GM21576 (cell line): ENCODE results near the gene ABCA2.

Source experiments
- ATAC-seq: cut with Tn5 transposase; IDR thresholded peaks from one replicate; pipeline ENCODE4 v1.9.1; 2021; ENCODE audit warnings: mild to moderate bottlenecking, moderate library complexity; ENCODE audit not compliant: unreplicated experiment

The ABCA2 gene

GRCh38 chr9:136968333-136969127, 59.5 kb downstream of the ABCA2 start:
- no peak for ATAC-seq

- ATAC-seq, result no peak
These were observed 62.1 kb downstream of the ABCA2 start for GRCh38 chr9:136965771-136966484.

GRCh38 chr9:136964833-136965422, 63.1 kb downstream of the ABCA2 start:
- no peak for ATAC-seq

- ATAC-seq, result no peak
These were observed 63.8 kb downstream of the ABCA2 start for GRCh38 chr9:136964171-136964689.

GRCh38 chr9:136963751-136964150, 64.3 kb downstream of the ABCA2 start:
- no peak for ATAC-seq

GRCh38 chr9:136963341-136963740, 64.7 kb downstream of the ABCA2 start:
- no peak for ATAC-seq

- ATAC-seq, result no peak
These were observed 65.3 kb downstream of the ABCA2 start for GRCh38 chr9:136962701-136963248.

GRCh38 chr9:136962163-136962562, 65.9 kb downstream of the ABCA2 start:
- no peak for ATAC-seq

- no peak for ATAC-seq
These were observed 66.6 kb downstream of the ABCA2 start for GRCh38 chr9:136961279-136962065.

- no peak for ATAC-seq
These were observed 67.1 kb downstream of the ABCA2 start for GRCh38 chr9:136960938-136961275.

- no peak for ATAC-seq
These were observed 67.7 kb downstream of the ABCA2 start for GRCh38 chr9:136960212-136960937.

GRCh38 chr9:136958898-136959850, 68.9 kb downstream of the ABCA2 start:
- no peak for ATAC-seq

GRCh38 chr9:136958473-136958872, 69.6 kb downstream of the ABCA2 start:
- no peak for ATAC-seq

GRCh38 chr9:136957901-136958300, 70.1 kb downstream of the ABCA2 start:
- no peak for ATAC-seq

- ATAC-seq, result no peak
These were observed 70.6 kb downstream of the ABCA2 start for GRCh38 chr9:136957461-136957860.
